ENCODE results near the gene AASS.
"Not testable (repeated sequence)": the region's sequence is repeated elsewhere in the genome, so short reads cannot be mapped to it uniquely, and the experiment has no call there.

Gene AASS

GRCh38 chr7:122136078-122136477 lies 8.0 kb downstream of the AASS start:
- TF ChIP-seq OSR2 (tag by site-specific recombination; IDR thresholded peaks at IDR 0.05) (peak; percentile 72), ZBTB17 (tag by site-specific recombination; IDR thresholded peaks at IDR 0.05) (peak; percentile 41), ZNF214 (tag by site-specific recombination; IDR thresholded peaks at IDR 0.05; ENCODE audit: borderline replicate concordance) (no peak), ZNF335 (tag by site-specific recombination; conservative IDR thresholded peaks at IDR 0.05) (no peak)
- TF ChIP-seq, protein P1, sequence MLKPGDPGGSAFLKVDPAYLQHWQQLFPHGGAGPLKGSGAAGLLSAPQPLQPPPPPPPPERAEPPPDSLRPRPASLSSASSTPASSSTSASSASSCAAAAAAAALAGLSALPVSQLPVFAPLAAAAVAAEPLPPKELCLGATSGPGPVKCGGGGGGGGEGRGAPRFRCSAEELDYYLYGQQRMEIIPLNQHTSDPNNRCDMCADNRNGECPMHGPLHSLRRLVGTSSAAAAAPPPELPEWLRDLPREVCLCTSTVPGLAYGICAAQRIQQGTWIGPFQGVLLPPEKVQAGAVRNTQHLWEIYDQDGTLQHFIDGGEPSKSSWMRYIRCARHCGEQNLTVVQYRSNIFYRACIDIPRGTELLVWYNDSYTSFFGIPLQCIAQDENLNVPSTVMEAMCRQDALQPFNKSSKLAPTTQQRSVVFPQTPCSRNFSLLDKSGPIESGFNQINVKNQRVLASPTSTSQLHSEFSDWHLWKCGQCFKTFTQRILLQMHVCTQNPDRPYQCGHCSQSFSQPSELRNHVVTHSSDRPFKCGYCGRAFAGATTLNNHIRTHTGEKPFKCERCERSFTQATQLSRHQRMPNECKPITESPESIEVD (tag by site-specific recombination; IDR thresholded peaks at IDR 0.05): peak; percentile 55; the same call in 1 of the 2 replicates
- H3K27ac ChIP-seq (ENCODE audit: extremely low read depth, low read depth, low read length): no peak overlapping the region
- peaks cover 11% of the 10 kb centered on the region for H3K4me1 ChIP-seq (ENCODE audit: control insufficient read depth, insufficient read depth, low read length)
- no peaks in the 10 kb centered on the region for H3K9me3 ChIP-seq (ENCODE audit: control insufficient read depth, insufficient read depth, low read depth, low read length)
- POLR2A ChIA-PET: no interaction called here
- H3K4me3 ChIP-seq (ENCODE audit: low read depth, low read length): no peak overlapping the region
- H3K36me3 ChIP-seq (ENCODE audit: control insufficient read depth in 2 of 2, insufficient read depth in 1 of 2, low read length in 2 of 2): peaks cover 0 to 6% of the 10 kb centered on the region in 2 experiments; a peak in 1 of 3 replicates
- CTCF ChIA-PET: no interaction called here

DNA sequence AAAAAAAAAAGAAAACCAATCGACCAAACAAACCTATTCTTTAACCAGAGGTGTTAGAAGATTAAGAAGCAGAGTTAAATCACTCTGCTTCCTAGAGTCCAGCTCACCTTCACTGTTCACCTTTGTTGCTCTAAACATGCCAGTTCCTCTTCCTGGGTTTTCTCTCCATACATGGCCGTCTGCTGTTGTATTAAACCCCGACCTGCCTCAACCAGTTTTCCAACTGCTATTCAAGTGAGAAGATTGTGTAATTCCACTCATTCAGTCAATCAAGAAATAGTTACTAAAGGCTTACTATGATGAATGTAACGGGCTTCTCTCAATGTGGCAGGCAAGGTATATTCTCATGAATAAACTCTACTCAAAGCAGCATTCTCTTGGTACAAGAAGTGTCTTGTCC lies 8.8 kb downstream of the AASS start:
- no peak for TF ChIP-seq ZNF302 (tag by site-specific recombination; IDR thresholded peaks at IDR 0.05; ENCODE audit: low read depth)
- no peak for TF ChIP-seq ZNF433 (tag by site-specific recombination; IDR thresholded peaks at IDR 0.05; ENCODE audit: low read depth)
- TF ChIP-seq KLF16 (tag by site-specific recombination; IDR thresholded peaks at IDR 0.05): no peak
- TF ChIP-seq HOXA7 (CRISPR knock-in tag; IDR thresholded peaks at IDR 0.05; ENCODE audit: borderline replicate concordance): no peak
- no peak overlapping the region for H3K4me3 ChIP-seq (ENCODE audit: low read depth, low read length)
- ChIA-PET CTCF (no interaction called here), POLR2A (interaction anchor here (0.7 kb wide), 1 partner anchor 23 kb away, joined by 3 read pairs; no protein-coding TSS in a partner anchor)
- peaks cover 11% of the 10 kb centered on the region for H3K4me1 ChIP-seq (ENCODE audit: control insufficient read depth, insufficient read depth, low read length)
- H3K36me3 ChIP-seq (ENCODE audit: control insufficient read depth in 2 of 2, insufficient read depth in 1 of 2, low read length in 2 of 2): peaks cover 0 to 6% of the 10 kb centered on the region in 2 experiments; a peak in 1 of 3 replicates
- H3K27ac ChIP-seq (ENCODE audit: extremely low read depth, low read depth, low read length): no peak overlapping the region
- no peaks in the 10 kb centered on the region for H3K9me3 ChIP-seq (ENCODE audit: control insufficient read depth, insufficient read depth, low read depth, low read length)

GRCh38 chr7:122134793-122135192 lies 9.3 kb downstream of the AASS start:
- H3K27ac ChIP-seq (ENCODE audit: extremely low read depth, low read depth, low read length); H3K4me3 ChIP-seq (ENCODE audit: low read depth, low read length); H3K9me3 ChIP-seq (ENCODE audit: control insufficient read depth, insufficient read depth, low read depth, low read length); H3K36me3 ChIP-seq (ENCODE audit: control insufficient read depth in 2 of 2, insufficient read depth in 1 of 2, low read length in 2 of 2); CTCF ChIA-PET; POLR2A ChIA-PET: not testable (repeated sequence)
- peaks cover 11% of the 10 kb centered on the region for H3K4me1 ChIP-seq (ENCODE audit: control insufficient read depth, insufficient read depth, low read length)
- TF ChIP-seq ZNF280D (tag by site-specific recombination; IDR thresholded peaks at IDR 0.05) (0 out of 2 replicates have a peak, but pooled peaks have one; percentile 24), ZNF146 (tag by site-specific recombination; IDR thresholded peaks at IDR 0.05) (peak; percentile 96)

- H3K4me3 ChIP-seq (ENCODE audit: low read depth, low read length): no peak overlapping the region
- H3K27ac ChIP-seq (ENCODE audit: extremely low read depth, low read depth, low read length): no peak overlapping the region
- peaks cover 11% of the 10 kb centered on the region for H3K4me1 ChIP-seq (ENCODE audit: control insufficient read depth, insufficient read depth, low read length)
- TF ChIP-seq ZNF211 (tag by site-specific recombination; IDR thresholded peaks at IDR 0.05; ENCODE audit: low read depth) (no peak), ZBTB17 (tag by site-specific recombination; IDR thresholded peaks at IDR 0.05) (no peak), ZBTB1 (tag by site-specific recombination; IDR thresholded peaks at IDR 0.05) (no peak), ZNF791 (tag by site-specific recombination; IDR thresholded peaks at IDR 0.05) (no peak), KLF8 (tag by site-specific recombination; IDR thresholded peaks at IDR 0.05) (no peak), ZNF350 (tag by site-specific recombination; IDR thresholded peaks at IDR 0.05) (no peak)
- TF ChIP-seq, protein P2, sequence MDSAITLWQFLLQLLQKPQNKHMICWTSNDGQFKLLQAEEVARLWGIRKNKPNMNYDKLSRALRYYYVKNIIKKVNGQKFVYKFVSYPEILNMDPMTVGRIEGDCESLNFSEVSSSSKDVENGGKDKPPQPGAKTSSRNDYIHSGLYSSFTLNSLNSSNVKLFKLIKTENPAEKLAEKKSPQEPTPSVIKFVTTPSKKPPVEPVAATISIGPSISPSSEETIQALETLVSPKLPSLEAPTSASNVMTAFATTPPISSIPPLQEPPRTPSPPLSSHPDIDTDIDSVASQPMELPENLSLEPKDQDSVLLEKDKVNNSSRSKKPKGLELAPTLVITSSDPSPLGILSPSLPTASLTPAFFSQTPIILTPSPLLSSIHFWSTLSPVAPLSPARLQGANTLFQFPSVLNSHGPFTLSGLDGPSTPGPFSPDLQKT (IDR thresholded peaks at IDR 0.05; ENCODE audit: borderline replicate concordance, low read depth, low read length): no peak
- H3K9me3 ChIP-seq (ENCODE audit: control insufficient read depth, insufficient read depth, low read depth, low read length): no peaks in the 10 kb centered on the region
- CTCF ChIA-PET: no interaction called here
- POLR2A ChIA-PET: no interaction called here
- peaks cover 0 to 6% of the 10 kb centered on the region in 2 experiments; a peak in 1 of 3 replicates for H3K36me3 ChIP-seq (ENCODE audit: control insufficient read depth in 2 of 2, insufficient read depth in 1 of 2, low read length in 2 of 2)
These were observed 10.6 kb downstream of the AASS start for GRCh38 chr7:122133477-122133876.
